CD1c-positive myeloid dendritic cell (primary cell): ENCODE data around the gene PASK.
"Not testable (repeated sequence)": the region's sequence is repeated elsewhere in the genome, so short reads cannot be mapped to it uniquely, and the experiment has no call there.

Experiments
- DNase-seq: peaks from one replicate; pipeline ENCODE4 v3.0.0-alpha.2; 2016; ENCODE audit errors: extremely low spot score

The PASK gene

DNA sequence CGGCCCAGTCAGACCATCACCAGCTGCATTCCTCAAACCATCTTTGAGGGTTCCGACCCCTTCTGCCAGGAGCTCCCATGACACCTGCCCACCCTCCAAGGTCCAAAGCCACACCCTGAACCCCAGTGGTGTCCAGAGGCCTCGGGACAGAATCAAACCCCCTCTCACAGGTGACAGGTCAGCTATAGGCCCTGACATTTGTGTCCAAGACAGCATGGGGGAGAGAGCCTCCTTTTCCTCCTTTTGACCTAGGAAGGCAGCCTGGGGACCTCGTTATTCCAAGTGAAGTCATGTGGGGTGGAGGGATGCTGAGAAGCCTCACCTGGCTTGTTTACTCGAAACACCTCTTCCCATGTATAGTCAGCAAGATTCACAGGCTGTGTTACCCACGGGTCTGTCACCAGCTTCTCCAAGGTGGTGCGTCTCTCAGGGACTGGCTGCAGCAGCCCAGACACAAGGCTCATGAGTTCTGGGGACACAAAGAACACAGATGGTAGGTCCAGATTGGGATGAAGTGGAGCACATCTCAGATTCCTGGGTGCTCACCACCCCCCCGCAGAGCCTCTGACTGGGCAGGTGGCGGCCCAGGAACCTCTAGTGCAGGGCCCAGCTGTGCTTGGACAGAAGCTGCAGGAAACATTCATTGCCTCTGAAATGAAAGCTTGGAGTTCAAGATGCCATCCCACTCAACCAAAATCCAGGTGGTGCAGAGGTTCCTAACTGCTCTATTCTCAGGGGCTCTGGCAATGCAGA is 42.1 kb downstream of the PASK start:
- no peak for DNase-seq

DNA sequence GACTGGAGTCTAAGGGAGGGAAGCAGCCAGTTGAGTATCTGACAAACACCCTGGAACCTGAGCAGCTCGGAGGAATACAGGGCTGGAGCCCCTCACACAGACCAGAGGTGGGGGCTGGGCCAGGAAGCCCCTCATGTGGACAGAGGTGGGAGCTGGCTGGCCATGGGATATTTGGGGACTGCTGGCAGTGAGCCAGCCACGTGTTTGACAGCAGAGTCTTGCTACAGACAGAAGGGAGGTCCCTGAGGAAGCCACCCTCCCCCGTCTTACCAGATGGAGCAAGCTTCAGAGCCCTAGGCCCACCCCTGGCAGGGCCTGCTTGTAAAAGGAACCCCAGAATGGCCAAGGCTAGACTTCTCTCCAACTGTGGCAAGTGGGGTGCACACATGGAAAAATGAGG is 43.6 kb downstream of the PASK start:
- DNase-seq = no peak

DNA sequence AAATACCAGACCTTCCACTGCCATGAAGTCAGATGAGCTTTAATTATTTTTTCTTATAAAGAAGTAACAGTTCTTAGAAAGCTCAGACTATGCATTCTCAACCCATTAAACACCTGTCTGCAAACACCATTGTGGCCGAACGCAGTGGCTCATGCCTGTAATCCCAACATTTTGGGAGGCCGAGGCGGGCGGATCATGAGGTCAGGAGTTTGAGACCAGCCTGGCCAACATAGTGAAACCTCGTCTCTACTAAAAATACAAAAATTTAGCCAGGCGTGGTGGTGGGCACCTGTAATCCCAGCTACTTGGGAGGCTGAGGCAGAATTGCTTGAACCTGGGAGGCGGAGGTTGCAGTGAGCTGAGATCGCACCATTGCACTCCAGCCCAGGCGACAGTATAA is 44.7 kb downstream of the PASK start:
- DNase-seq = not testable (repeated sequence)

DNA sequence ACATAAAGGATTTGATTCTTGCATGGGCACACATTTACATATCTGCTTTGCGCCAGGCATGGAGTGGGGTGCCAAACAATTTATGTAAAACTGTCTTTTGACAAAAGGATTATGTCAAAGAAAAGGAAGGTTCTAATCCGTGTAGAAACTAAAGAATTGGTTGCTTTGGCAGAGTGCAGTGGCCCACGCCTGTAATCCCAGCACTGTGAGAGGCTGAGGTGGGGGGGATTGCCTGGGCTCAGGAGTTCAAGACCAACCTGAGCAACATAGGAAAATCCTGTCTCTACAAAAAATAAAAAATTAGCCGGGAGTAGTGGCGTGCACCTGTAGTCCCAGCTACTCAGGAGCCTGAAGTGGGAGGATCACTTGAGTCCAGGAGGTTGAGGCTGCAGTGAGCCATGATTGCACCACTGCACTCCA is 46.1 kb downstream of the PASK start:
- no peak for DNase-seq

DNA sequence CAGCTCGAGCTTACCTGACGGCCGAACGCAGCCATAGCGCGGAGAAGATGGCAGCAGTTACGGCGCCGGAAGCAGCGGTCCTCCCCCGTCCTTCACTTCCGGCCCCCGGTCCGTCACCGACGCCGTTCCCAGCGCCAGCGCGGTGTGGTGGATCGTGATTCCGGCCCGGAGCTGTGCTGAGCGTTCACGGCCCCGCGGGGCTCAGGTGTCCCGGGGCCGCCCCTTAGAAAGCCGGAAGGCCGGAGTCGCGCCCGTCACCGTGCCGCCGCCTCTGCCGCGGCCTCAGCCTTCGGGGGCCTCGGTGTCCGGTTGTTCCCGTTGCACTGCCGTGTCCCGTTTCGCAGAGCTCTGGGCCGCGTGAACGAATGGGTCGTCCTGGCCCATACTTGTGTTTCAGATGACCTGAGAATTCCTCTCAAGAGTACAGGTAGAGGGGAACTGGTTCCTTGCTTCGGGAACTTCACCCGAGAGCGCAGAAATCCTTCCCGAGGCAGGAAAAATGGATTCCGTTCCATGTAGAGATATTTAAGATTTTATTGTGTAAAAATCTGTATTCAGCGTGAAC is 47.0 kb downstream of the PASK start, which contains the start of gene MTERF4:
Gene MTERF4, minus strand, starts transcription at position 49 of the 565 bp plus-strand sequence. Its CDS starts 14 bp downstream, at position 35.
- peak; percentile 90 for DNase-seq

DNA sequence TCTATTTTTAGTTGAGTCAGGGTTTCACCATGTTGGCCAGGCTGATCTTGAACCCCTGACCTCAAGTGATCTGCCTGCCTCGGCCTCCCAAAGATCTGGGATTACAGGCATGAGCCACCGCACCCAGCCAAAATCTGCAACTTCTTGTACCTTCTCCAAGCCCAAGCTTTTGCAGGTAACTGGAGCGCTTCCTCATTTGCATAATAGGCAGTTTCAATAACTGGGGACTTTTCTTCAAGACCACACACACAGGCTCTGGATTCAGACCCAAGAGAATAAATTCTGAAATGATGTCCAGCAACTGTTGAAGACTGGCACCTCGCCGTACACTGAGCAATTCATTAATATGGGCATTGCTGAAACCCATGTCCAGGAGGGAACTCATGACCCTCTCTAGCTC is 50.0 kb downstream of the PASK start:
- DNase-seq = no peak

DNA sequence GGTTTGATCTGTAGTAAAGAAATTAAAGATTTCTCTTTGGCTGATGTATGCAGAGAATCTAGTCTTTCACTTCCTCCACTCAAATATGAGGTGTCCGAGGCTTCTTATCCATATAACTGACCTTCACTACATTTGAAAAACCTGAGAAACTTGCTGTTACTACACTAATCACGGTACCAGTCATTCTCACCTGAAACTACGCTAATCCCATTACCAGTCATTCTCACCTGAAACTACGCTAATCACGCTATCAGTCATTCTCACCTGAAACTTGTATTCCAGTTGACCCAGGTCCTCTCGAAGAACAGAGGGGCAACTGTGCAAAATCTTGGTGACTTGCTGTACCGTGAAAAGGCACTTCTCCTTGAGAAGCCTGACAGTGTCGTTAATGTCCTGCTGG is 52.3 kb downstream of the PASK start:
- DNase-seq = no peak

DNA sequence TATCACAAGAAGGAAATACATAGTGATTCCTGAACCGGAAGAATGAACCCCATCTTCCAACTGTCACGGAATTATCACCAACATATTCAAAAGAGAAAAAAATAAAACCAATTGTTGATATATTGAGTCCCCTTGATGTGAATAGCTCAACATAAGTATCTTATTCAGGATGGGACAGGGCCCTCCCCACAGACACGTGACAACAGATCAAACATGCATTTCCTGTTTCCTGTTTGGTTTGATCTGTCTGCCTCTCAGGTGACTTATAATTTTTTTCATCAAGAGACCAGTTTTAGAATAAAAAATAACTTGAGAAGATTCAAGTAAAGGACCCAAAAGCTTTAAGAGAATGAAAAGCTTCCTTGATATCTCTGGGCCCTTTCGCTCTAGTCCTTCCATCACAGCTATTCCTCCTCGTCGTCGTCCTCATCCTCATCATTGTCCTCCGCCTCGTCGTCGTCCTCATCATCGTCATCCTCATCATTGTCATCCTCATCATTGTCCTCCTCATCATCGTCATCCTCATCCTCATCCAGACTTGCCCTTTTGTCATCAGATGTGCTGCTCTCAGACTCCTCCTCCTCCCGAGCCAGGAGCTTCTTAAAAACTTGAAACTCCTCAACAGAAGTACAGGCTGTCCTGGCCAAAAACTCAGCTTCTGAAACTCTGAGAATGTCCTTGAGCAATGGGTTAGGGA is 53.5 kb downstream of the PASK start:
- DNase-seq = peak; percentile 3

DNA sequence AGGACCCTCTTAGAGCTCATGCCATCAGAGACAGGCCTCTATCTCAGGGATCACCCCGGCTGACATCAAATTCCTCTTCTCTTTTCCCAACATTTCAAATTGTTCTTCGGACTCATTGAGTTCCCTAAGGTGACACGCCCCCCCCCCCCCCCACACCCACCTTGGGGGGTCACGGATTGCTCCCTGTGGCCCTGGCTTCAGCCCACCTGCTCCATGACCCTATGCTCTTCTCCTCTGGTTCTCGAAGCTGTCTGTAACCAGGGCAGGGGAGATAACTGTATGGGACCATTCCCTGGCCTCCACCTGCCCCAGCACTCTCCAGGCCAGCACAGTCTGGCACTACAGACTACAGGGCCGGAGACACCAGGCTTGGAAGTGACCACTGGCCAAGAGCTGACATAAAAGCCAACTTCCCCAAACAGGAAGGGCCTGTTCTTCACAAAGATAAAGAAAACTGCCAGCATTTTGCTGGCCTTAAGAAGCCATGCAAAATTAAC is 54.3 kb downstream of the PASK start:
- DNase-seq = no peak

DNA sequence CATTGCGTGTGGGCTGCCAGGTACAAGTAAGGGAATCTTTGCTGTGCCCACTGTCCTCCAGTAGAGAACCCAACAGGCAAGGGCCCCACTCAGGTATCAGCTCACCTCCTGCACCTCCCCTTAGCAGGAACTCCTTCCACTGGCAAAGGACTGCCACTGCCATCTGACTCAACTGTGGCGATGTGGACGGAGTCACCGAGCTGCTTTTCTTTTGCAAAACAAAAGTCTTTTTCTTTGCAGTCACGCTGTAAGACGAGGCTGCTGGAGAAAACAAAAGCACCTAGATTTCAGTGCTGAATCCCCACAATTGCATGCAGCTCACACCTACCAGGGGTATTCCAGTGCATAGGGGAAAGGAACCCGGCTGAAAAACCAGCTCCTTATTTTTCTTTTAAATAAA is 55.1 kb downstream of the PASK start:
- no peak for DNase-seq

DNA sequence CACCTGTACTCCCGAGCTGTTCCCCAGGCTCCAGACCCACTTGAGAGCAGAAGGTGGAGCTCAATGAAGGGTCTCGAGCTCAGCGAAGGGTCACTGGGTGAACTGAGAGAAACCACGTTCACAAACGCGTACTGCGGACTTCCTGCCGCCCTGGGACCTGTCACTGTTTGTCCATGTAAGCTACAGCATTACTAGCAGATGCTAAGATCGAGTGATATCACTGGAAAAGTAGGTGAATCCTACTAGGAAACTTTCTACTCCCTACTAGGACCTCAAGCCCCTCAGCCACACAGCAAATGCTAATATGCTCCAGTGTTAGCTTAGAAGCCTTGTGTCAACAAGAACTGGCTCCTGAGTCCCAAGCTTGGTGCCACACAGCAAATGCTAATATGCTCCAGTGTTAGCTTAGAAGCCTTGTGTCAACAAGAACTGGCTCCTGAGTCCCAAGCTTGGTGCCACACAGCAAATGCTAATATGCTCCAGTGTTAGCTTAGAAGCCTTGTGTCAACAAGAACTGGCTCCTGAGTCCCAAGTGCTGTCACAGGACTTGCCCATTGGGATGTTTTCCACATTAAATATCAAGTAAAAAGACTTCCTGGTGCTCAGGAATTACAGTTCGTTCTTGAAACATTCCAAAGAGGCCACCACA is 56.0 kb downstream of the PASK start:
- not testable (repeated sequence) for DNase-seq

DNA sequence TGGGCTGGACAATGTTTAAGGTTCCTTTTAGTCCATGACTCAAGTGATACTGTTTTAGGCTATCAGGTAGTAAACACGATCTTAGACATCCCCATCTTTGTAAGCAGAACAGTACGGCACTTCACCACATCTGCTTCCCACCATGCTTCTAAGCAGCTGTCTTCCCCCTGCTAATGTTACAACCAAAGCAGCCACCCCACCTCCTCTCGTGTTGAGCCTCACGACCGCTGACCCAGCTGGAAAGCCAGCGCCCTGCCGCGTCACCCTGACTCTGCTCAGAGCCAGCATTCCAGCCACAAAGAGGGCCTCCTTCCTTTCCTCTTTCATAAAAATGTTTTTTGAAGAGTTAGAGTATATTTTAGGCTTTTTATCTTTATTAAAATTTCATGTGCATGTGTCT is 56.6 kb downstream of the PASK start:
- DNase-seq = no peak

DNA sequence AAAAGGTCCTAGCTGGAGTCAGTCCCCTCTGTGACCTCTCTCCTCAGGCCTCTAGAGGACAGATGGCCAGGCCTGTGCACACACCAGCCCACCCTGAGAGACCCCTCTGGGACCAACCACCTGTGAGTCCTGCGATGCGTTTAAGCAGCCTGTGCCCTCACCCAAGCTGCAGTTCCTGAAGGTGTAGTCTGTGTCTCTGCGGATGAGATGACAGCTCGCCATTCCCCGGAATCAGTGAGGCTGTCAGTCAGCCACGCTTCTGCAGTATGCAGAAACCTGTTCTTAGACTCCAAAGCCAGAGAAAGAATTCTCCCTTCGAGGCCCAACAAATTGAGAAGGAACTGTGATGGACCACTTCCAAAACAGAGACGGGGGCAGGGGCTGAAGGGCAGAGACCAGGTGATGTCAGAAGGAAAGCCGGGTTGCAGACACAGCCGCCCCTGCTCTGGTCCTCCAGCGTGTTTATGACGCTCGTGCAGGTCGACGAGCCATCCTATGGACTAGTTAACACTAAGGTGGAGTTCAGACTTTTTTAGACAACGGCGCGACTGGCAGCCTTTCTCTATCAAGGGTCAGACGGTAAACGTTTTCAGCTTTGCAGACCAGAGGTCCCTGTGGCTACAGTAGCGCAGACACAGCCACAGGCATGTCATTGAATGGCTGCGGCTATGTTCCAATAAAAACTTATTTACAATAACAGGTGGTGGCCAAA is 57.4 kb downstream of the PASK start:
- no peak for DNase-seq

DNA sequence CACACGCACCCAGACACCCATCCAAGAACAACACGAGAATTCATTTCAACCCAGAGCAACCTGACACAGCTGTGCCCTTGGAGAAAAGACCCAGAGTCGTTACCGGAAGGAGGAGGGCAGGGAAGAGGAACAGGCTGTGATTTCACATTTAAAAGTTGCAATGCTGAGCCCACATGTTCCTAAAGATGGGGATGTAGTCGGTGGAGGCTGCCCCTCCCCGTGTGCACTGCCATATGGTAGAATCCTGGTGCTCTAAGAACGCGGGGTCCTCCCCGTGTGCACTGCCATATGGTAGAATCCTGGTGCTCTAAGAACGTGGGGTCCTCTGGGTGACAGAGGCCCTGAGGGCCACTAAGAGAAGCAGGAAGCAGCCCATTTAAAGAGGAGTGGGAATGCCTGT is 58.1 kb downstream of the PASK start:
- no peak for DNase-seq

DNA sequence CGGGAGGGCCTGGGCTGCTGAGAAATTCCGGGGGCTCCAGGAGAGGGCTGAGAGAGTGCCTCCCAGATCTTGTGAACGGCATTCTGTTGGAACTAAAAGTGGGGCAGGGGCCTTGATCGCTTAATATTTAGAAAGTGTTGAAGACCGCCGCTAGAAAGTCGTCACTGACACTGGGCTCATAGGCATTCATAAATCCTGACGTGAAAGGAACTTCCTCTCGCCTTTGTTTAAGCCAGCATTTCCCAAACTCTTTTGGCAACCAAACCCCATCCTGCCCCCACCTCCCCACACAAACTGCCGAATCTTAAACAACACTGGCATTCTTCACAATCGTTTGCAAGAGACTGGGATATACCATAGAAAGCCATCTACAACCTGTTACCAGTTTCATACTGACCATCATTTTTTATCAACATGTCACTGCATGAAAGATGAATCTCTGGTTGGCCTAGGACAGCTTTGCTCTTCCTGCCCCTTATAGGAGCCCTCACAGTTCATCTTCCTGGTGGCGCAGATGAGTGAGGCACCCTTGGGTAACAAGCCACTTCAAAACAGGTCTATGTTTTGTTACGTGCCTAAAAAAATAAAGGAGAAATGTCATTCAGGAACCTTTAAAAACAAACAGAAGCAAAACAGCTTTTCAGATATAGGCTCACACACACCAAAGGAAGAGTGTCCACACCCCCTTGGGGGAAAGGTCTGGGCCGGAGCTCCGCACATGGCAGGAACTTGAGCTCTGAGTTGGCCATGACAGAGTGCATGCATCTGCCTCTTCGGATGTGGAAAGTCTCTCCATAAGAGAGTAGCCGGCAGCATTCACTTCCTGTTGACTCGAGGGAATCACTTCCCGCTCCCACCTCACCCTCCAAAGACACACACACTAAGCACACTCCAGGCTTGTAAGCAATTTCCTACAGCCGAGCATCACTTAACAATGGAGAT is 60.2 kb downstream of the PASK start:
- DNase-seq = no peak

DNA sequence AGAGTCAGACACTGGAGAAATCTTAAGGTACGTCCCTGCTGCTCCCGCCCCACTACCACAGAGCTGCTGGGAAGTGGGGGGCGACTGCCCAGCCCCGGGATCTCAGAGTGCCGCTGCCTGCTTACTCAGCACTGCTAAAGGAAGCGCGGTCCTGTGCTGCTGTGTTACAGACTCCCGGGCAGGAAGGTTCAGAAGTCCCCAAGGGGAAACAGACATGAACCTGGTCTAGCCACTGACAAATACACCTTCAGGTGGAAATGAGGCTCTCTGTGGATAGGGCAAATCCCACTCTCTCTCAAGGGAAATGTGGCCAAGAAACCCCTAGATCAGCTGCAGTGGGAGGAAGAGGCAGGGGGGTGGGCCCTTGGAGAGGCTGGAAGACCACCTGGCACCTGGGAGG is 60.9 kb downstream of the PASK start:
- DNase-seq = no peak

DNA sequence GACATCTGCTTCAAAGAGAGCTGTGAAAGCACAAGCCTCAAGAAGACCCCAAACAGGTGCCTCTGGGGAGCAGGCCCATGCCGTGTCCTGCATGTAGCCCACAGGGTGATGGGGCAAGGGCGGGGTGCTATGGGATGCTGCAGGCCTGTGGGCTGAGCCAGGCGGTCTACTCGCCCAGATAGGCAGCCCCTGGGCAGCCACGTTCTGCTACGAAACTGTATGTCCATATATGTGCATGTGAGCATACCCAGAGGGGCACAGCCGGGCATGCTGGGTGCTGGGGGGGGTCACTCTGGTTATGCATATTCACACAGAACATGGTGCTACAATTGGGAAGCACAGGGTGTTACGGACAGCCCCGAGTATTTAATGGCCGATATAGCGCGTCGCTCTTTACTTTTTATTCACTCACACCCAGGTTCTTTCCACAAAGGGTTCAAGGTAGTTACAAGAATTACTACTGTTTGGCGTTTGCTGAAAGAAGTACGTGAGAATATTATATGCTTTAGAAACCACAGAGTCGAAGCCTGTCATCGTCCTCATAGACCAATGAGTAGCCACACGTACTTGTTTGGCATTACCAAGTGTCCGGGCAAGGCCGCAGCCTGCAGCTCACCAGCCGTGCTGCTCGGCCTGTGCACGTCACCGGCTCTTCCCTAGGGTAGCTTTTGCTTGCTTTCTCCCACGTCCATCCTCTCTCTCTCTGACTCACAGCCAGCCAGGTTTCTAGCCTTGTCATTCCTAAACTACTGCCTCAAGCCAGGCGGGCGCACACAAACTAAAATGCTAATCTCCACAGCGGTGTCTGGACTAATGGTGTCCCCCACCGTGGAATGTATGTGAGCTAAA is 61.6 kb downstream of the PASK start:
- no peak for DNase-seq

DNA sequence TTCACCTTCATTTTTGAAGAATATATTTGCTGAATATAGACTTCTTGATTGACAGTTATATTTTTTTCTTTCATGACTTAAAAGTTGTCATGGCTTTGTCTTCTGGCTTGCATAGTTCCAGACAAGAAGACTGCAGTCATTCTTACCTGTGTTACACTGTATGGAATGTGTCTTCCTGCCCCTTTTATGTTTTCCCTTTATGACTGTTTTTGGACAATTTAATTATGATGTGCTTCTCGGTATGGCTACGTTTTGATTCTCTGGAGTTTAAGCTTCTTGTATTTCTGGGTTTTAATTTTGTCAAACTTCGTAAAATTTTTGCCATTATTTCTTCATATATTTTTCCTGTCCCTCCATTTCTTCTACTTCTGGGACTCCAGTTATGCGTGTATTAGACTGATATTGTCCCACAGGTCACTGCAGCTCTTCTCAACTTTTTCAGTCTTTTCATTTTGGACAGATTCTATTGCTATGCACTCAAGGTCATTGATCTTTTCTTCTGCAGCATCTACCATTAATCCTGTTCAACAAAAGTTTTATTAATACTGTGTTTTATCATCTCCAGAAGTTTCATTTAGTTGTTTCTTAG is 64.3 kb downstream of the PASK start:
- DNase-seq = no peak

DNA sequence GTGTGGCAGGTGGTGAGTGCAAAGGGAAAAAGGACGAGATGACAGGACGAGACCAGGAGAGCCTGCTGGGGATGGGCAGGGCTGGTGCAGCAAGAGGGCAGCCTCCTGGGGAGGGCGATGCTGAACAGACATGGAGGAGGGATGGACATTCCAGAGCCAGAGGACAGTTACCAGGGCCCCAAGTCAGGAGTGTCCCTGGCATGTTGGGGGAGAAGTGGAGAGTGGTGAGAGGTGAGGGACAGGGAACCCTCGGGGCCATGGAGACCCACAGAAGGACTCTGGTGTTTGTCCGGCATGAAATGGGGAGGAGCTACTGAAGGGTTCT is 66.2 kb downstream of the PASK start:
- no peak for DNase-seq
